ENCODE measurements around the gene UBC. TPM values are rescaled to one million over a fixed set of nuclear protein-coding genes. Genes with fewer than 3 reads are reported as not detected.

Gene UBC
- total and polyA plus RNA-seq, 9 of the 15 experiments (the other 6 are each of a cell fraction or from before 2014, with no cell fraction given), result 533 to 1,153 (median 813) TPM

DNA sequence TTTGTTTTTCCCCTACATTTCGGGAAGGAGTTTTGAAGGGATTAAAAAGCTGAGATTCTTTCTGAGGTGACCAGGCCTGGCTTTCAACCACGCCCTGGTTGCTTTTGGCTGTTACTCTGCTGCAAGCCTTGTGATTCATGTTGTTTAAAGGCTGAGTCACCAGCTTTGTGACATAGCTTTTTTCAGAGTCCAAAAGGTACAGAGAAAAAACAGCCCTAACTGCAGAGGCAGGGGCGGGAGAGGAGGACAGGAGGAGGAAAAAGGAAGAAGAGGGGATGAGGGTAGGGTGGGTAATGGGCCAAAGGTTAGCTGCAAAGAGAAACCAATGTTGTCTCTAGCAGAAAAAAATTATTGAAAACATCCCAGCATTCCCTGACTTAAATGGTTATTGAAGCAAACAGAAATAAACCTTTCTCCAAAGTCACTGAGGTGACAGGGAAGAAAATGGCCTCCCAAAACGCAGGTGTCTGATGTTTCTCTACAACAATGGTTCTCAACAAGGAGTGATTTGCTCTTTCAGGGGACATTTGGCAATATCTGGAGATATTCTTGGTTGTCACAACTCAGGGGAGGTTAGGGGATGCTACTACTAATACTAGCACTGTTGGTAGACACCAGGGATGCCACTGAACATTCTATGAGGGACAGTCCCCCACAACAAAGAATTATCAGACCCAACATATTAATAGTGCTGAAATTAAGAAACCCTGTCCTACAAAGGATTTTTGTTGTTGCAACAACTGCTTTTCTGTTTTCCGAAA, 2.1 kb upstream of the UBC start (continued):
- TF ChIP-seq, protein P1, sequence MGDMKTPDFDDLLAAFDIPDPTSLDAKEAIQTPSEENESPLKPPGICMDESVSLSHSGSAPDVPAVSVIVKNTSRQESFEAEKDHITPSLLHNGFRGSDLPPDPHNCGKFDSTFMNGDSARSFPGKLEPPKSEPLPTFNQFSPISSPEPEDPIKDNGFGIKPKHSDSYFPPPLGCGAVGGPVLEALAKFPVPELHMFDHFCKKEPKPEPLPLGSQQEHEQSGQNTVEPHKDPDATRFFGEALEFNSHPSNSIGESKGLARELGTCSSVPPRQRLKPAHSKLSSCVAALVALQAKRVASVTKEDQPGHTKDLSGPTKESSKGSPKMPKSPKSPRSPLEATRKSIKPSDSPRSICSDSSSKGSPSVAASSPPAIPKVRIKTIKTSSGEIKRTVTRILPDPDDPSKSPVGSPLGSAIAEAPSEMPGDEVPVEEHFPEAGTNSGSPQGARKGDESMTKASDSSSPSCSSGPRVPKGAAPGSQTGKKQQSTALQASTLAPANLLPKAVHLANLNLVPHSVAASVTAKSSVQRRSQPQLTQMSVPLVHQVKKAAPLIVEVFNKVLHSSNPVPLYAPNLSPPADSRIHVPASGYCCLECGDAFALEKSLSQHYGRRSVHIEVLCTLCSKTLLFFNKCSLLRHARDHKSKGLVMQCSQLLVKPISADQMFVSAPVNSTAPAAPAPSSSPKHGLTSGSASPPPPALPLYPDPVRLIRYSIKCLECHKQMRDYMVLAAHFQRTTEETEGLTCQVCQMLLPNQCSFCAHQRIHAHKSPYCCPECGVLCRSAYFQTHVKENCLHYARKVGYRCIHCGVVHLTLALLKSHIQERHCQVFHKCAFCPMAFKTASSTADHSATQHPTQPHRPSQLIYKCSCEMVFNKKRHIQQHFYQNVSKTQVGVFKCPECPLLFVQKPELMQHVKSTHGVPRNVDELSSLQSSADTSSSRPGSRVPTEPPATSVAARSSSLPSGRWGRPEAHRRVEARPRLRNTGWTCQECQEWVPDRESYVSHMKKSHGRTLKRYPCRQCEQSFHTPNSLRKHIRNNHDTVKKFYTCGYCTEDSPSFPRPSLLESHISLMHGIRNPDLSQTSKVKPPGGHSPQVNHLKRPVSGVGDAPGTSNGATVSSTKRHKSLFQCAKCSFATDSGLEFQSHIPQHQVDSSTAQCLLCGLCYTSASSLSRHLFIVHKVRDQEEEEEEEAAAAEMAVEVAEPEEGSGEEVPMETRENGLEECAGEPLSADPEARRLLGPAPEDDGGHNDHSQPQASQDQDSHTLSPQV (IDR thresholded peaks at IDR 0.05), result no peak
- TF ChIP-seq NONO (IDR thresholded peaks at IDR 0.05; ENCODE audit: low read depth in 2 of 2, low read length in 1 of 2), result no peak
- no peak for TF ChIP-seq COPS2 (conservative IDR thresholded peaks at IDR 0.05)
- TF ChIP-seq ZNF445 (CRISPR knock-in tag; IDR thresholded peaks at IDR 0.05; ENCODE audit: low read depth), result no peak
- no peak for TF ChIP-seq HEY1 (CRISPR knock-in tag; IDR thresholded peaks at IDR 0.05; ENCODE audit: borderline replicate concordance)
- no peak for TF ChIP-seq KLF16 (IDR thresholded peaks at IDR 0.05)
- TF ChIP-seq, protein P2, sequence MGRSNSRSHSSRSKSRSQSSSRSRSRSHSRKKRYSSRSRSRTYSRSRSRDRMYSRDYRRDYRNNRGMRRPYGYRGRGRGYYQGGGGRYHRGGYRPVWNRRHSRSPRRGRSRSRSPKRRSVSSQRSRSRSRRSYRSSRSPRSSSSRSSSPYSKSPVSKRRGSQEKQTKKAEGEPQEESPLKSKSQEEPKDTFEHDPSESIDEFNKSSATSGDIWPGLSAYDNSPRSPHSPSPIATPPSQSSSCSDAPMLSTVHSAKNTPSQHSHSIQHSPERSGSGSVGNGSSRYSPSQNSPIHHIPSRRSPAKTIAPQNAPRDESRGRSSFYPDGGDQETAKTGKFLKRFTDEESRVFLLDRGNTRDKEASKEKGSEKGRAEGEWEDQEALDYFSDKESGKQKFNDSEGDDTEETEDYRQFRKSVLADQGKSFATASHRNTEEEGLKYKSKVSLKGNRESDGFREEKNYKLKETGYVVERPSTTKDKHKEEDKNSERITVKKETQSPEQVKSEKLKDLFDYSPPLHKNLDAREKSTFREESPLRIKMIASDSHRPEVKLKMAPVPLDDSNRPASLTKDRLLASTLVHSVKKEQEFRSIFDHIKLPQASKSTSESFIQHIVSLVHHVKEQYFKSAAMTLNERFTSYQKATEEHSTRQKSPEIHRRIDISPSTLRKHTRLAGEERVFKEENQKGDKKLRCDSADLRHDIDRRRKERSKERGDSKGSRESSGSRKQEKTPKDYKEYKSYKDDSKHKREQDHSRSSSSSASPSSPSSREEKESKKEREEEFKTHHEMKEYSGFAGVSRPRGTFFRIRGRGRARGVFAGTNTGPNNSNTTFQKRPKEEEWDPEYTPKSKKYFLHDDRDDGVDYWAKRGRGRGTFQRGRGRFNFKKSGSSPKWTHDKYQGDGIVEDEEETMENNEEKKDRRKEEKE (IDR thresholded peaks at IDR 0.05; ENCODE audit: borderline replicate concordance in 1 of 2, control insufficient read depth in 1 of 2, low read depth in 2 of 2, low read length in 1 of 2), result no peak
- no peak for TF ChIP-seq ZNF140 (CRISPR knock-in tag; IDR thresholded peaks at IDR 0.05)
- TF ChIP-seq GTF2A2 (tag; IDR thresholded peaks at IDR 0.05), result 0 out of 2 replicates have a peak, but pooled peaks have one; percentile 33
- no peak for TF ChIP-seq NR2C2 (CRISPR knock-in tag; IDR thresholded peaks at IDR 0.05)
- TF ChIP-seq NR2C2 (tag; IDR thresholded peaks at IDR 0.05), result no peak; the same call in 1 of the 2 replicates
- TF ChIP-seq FOXK1 (CRISPR knock-in tag; IDR thresholded peaks at IDR 0.05; ENCODE audit: borderline replicate concordance), result no peak
- no peak for TF ChIP-seq BRF1 (IDR thresholded peaks at IDR 0.05; ENCODE audit: borderline replicate concordance, extremely low read depth, insufficient read length)
- TF ChIP-seq MXI1 (IDR thresholded peaks at IDR 0.05; ENCODE audit: low read depth, low read length), result 0 out of 2 replicates have a peak, but pooled peaks have one; percentile 12
- no peak for TF ChIP-seq NFYB (IDR thresholded peaks at IDR 0.05; ENCODE audit: extremely low read depth, insufficient read length)
- TF ChIP-seq HMG20A (CRISPR knock-in tag; conservative IDR thresholded peaks at IDR 0.05), result no peak
- no peak for TF ChIP-seq ZNF347 (CRISPR knock-in tag; IDR thresholded peaks at IDR 0.05; ENCODE audit: low read depth)
- TF ChIP-seq, protein P3, sequence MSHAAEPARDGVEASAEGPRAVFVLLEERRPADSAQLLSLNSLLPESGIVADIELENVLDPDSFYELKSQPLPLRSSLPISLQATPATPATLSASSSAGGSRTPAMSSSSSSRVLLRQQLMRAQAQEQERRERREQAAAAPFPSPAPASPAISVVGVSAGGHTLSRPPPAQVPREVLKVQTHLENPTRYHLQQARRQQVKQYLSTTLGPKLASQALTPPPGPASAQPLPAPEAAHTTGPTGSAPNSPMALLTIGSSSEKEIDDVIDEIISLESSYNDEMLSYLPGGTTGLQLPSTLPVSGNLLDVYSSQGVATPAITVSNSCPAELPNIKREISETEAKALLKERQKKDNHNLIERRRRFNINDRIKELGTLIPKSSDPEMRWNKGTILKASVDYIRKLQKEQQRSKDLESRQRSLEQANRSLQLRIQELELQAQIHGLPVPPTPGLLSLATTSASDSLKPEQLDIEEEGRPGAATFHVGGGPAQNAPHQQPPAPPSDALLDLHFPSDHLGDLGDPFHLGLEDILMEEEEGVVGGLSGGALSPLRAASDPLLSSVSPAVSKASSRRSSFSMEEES (CRISPR knock-in tag; IDR thresholded peaks at IDR 0.05), result no peak

Data from K562 (cell line).